ENCODE measurements around the gene RTP2.

Gene RTP2

GRCh38 chr3:187667526-187667925 is 34.8 kb downstream of the RTP2 start:
- no peak for DNase-seq (ENCODE audit: low read depth)
- H3K4me3 ChIP-seq (ENCODE audit: low read length) = no peak overlapping the region
- TF ChIP-seq, protein P1, sequence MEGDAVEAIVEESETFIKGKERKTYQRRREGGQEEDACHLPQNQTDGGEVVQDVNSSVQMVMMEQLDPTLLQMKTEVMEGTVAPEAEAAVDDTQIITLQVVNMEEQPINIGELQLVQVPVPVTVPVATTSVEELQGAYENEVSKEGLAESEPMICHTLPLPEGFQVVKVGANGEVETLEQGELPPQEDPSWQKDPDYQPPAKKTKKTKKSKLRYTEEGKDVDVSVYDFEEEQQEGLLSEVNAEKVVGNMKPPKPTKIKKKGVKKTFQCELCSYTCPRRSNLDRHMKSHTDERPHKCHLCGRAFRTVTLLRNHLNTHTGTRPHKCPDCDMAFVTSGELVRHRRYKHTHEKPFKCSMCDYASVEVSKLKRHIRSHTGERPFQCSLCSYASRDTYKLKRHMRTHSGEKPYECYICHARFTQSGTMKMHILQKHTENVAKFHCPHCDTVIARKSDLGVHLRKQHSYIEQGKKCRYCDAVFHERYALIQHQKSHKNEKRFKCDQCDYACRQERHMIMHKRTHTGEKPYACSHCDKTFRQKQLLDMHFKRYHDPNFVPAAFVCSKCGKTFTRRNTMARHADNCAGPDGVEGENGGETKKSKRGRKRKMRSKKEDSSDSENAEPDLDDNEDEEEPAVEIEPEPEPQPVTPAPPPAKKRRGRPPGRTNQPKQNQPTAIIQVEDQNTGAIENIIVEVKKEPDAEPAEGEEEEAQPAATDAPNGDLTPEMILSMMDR (conservative IDR thresholded peaks at IDR 0.05; ENCODE audit: low read depth, low read length) = no peak

- DNase-seq (ENCODE audit: low read depth) = no peak
- no peak overlapping the region for H3K4me3 ChIP-seq (ENCODE audit: low read length)
- TF ChIP-seq, protein P1 (conservative IDR thresholded peaks at IDR 0.05; ENCODE audit: low read depth, low read length) = no peak
Measured at GRCh38 chr3:187665764-187666402, 36.5 kb downstream of the RTP2 start.

GRCh38 chr3:187665010-187665409 is 37.3 kb downstream of the RTP2 start:
- no peak overlapping the region for H3K4me3 ChIP-seq (ENCODE audit: low read length)
- no peak for DNase-seq (ENCODE audit: low read depth)
- TF ChIP-seq, protein P1 (conservative IDR thresholded peaks at IDR 0.05; ENCODE audit: low read depth, low read length) = no peak

- no peak overlapping the region for H3K4me3 ChIP-seq (ENCODE audit: low read length)
- TF ChIP-seq, protein P1 (conservative IDR thresholded peaks at IDR 0.05; ENCODE audit: low read depth, low read length) = no peak
- DNase-seq (ENCODE audit: low read depth) = no peak
Measured at GRCh38 chr3:187662848-187663409, 39.4 kb downstream of the RTP2 start.

GRCh38 chr3:187661267-187661666 is 41.1 kb downstream of the RTP2 start:
- no peak overlapping the region for H3K4me3 ChIP-seq (ENCODE audit: low read length)
- DNase-seq (ENCODE audit: low read depth) = no peak
- TF ChIP-seq, protein P1 (conservative IDR thresholded peaks at IDR 0.05; ENCODE audit: low read depth, low read length) = no peak

DNA sequence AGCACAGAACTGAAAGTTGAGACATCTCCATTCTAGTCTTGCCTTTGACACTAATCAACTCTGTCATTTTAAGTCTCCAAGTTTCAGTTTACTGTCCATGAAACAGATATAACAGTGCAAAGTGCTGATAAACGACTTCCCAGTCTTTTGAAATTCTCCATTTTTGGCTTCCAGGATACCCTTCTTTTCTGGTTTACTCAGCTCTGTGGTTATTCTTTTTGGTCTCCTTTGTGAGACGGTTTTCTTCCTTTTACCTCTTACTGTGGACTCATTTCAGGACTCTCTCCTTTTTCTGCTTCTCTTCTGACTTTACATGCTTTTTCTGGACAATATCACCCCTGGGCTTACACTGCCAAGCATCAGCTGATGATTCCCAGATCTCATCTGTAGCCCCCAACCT is 51.1 kb downstream of the RTP2 start:
- no peak for DNase-seq (ENCODE audit: low read depth)
- TF ChIP-seq, protein P1 (conservative IDR thresholded peaks at IDR 0.05; ENCODE audit: low read depth, low read length) = no peak
- H3K4me3 ChIP-seq (ENCODE audit: low read length) = no peak overlapping the region

All from retinal pigment epithelial cell (primary cell).